GM12878 (cell line): ENCODE results near the gene UVRAG. TPM values are rescaled to one million over a fixed set of nuclear protein-coding genes. Genes with fewer than 3 reads are reported as not detected.

Source experiments
- ATAC-seq: fragments of 200-7000 bp; cut with Tn5 transposase; 3 replicates; pipeline ENCODE4 v1.9.1; 2020; ENCODE audit warnings: mild to moderate bottlenecking, moderate library complexity
- BruUV-seq: library from RNA; stranded (reverse); fragments of 400-500 nt; replicated peaks from 2 replicates; lab custom pipeline; 2021; lab: Mats Ljungman, UMichigan
- CTCF ChIA-PET: fragments of 300-600 bp; sonication (Branson Sonifier 250); formaldehyde crosslinking; extraction: SDS; loops from one replicate; lab custom pipeline; 2021; ENCODE audit warnings: inconsistent platforms; lab: Yijun Ruan, JAX
- POLR2A ChIA-PET: fragments of 350-600 bp; formaldehyde crosslinking; extraction: SDS; loops from one replicate; lab custom pipeline; 2021; ENCODE audit warnings: inconsistent platforms; lab: Charles Lee
- RAD21 ChIA-PET: fragments of 300-600 bp; sonication (Branson Sonifier 250); formaldehyde crosslinking; loops from one replicate; lab custom pipeline; 2023; ENCODE audit warnings: antibody characterized with exemption; ENCODE audit not compliant: unreplicated experiment; lab: Charles Lee
- SMC1A ChIA-PET: fragments of 300-600 bp; sonication (Branson Sonifier 250); formaldehyde crosslinking; loops from one replicate; lab custom pipeline; 2023; ENCODE audit not compliant: unreplicated experiment, uncharacterized antibody; lab: Charles Lee
- DNase-seq: peaks from one replicate; pipeline ENCODE4 v3.0.0-alpha.2; 2011; ENCODE audit warnings: low read depth, low spot score
- FAIRE-seq: peaks from 3 replicates; lab custom pipeline; 2011; peaks lifted over from hg19 to GRCh38; lab: Jason Lieb, UNC
- H2AFZ ChIP-seq: 2 replicates; pipeline ENCODE4 v1.6.0; 2011; ENCODE audit warnings: low read depth, low read length, control low read depth; ENCODE audit not compliant: control insufficient read depth
- H3K27ac ChIP-seq: 2 replicates; pipeline ENCODE4 v1.5.1; 2011; ENCODE audit warnings: control low read depth; ENCODE audit not compliant: control insufficient read depth, insufficient read depth
- H3K27me3 ChIP-seq, 2 experiments: replicated peaks in 1 of 2; 2 replicates each; pipeline versions ENCODE4 v1.6.0 to v1.6.1; 2011; ENCODE audit warnings: low read length in 1 of 2; ENCODE audit not compliant: control insufficient read depth in 2 of 2, insufficient read depth in 2 of 2
- H3K36me3 ChIP-seq, 2 experiments: 2 replicates each; pipeline ENCODE4 v1.5.1; 2011; ENCODE audit warnings: low read length in 1 of 2; ENCODE audit not compliant: control insufficient read depth in 2 of 2, insufficient read depth in 2 of 2
- H3K4me1 ChIP-seq: 2 replicates; pipeline ENCODE4 v1.6.1; 2011; ENCODE audit warnings: mild to moderate bottlenecking, low read length, moderate library complexity, mixed read lengths; ENCODE audit not compliant: control insufficient read depth, insufficient read depth
- H3K4me2 ChIP-seq: 2 replicates; pipeline ENCODE4 v1.6.0; 2011; ENCODE audit warnings: control low read depth; ENCODE audit not compliant: control insufficient read depth, insufficient read depth
- H3K4me3 ChIP-seq: fragments of 200-600 bp; sonication (generic); 2 replicates; pipeline ENCODE4 v1.5.1; 2016
- H3K79me2 ChIP-seq: 2 replicates; pipeline ENCODE4 v1.6.0; 2011; ENCODE audit warnings: low read length; ENCODE audit not compliant: control insufficient read depth, insufficient read depth
- H3K9ac ChIP-seq: 2 replicates; pipeline ENCODE4 v1.8.0; 2011; ENCODE audit warnings: low read length, control low read depth, mixed read lengths; ENCODE audit not compliant: control insufficient read depth, insufficient read depth
- H3K9me3 ChIP-seq: replicated peaks from 3 replicates; pipeline ENCODE4 v1.5.1; 2011; ENCODE audit warnings: mild to moderate bottlenecking, low read length; ENCODE audit not compliant: control insufficient read depth, insufficient read depth
- H4K20me1 ChIP-seq: 2 replicates; pipeline ENCODE4 v1.6.0; 2011; ENCODE audit not compliant: control insufficient read depth, insufficient read depth
- CEBPB ChIP-seq, 2 experiments: fragments of 150-350 bp in 1 of 2; IDR thresholded peaks; 2 replicates each; pipeline ENCODE4 v1.6.1; 2012 to 2014; ENCODE audit warnings: low read depth in 2 of 2, low read length in 2 of 2, borderline replicate concordance in 1 of 2, inconsistent platforms in 1 of 2
- GABPA ChIP-seq: IDR thresholded peaks from 2 replicates; pipeline ENCODE4 v1.6.1; 2014; ENCODE audit warnings: antibody characterized with exemption, low read depth, mild to moderate bottlenecking, inconsistent platforms
- KDM1A ChIP-seq: fragments of 200-600 bp; sonication (generic); IDR thresholded peaks from 2 replicates; pipeline ENCODE4 v1.6.1; 2016; ENCODE audit warnings: borderline replicate concordance
- MAX ChIP-seq: IDR thresholded peaks from 2 replicates; pipeline ENCODE4 v1.6.1; 2012; ENCODE audit warnings: low read depth, low read length, improper control_type of control experiment
- PAX8 ChIP-seq: fragments of 450-650 bp; IDR thresholded peaks from 2 replicates; pipeline ENCODE4 v1.6.1; 2017; ENCODE audit warnings: mild to moderate bottlenecking, moderate library complexity
- PML ChIP-seq: IDR thresholded peaks from 2 replicates; pipeline ENCODE4 v1.6.1; 2012; ENCODE audit warnings: low read length, inconsistent platforms
- SMC3 ChIP-seq: IDR thresholded peaks from 2 replicates; pipeline ENCODE4 v1.6.1; 2011; ENCODE audit warnings: low read length, improper control_type of control experiment, borderline replicate concordance
- SREBF2 ChIP-seq: IDR thresholded peaks from 2 replicates; pipeline ENCODE4 v1.6.1; 2012; ENCODE audit warnings: mild to moderate bottlenecking, low read length
- TAF1 ChIP-seq: IDR thresholded peaks from 2 replicates; pipeline ENCODE4 v1.6.1; 2011; ENCODE audit warnings: mild to moderate bottlenecking, low read depth, low read length, borderline replicate concordance
- in situ Hi-C: fragments of 300-500 bp; cut with MboI; formaldehyde crosslinking; loops from 9 replicates; pipeline ENCODE4 v1.14.3; 2018; ENCODE audit warnings: mixed read lengths
- intact Hi-C: fragments of 100-400 bp; cut with micrococcal nuclease; formaldehyde crosslinking; loops from one replicate; pipeline ENCODE4 v1.14.2; 2022; ENCODE audit not compliant: unreplicated experiment
- polyA plus RNA-seq, 11 experiments: library from polyadenylated mRNA; depleted of rRNA in 4 of 11; unstranded in 6 of 11; stranded (reverse) in 5 of 11; fragments of >200 nt; fragmentation: Nextera tagmentation in 4 of 11; fragmentation: Illumina TruSeq in 1 of 11; extraction: Ambion mirVana in 4 of 11; extraction: Trizol in 1 of 11; gene quantifications; 1 replicate in 1 of 11; 2 replicates in 10 of 11; pipeline versions ENCODE4 v1.2.1 to v1.2.3, GENCODE V29; 2011 to 2016; ENCODE audit warnings: inconsistent platforms in 2 of 11, missing spikeins in 2 of 11, low read depth in 1 of 11
- total RNA-seq, 4 experiments: library from RNA; depleted of rRNA in 3 of 4; stranded (reverse); fragments of >200 nt in 3 of 4; fragmentation: Illumina TruSeq in 1 of 4; extraction: Trizol in 1 of 4; gene quantifications; 2 replicates each; pipeline versions ENCODE4 v1.2.1 to v1.2.3, GENCODE V29; 2013 to 2021
- TF ChIP-seq, protein P1 (sequence below): fragments of 450-650 bp; IDR thresholded peaks from 2 replicates; pipeline ENCODE4 v1.6.1; 2017; ENCODE audit warnings: mild to moderate bottlenecking
- TF ChIP-seq, protein P2 (sequence below): IDR thresholded peaks from 2 replicates; pipeline ENCODE4 v1.6.1; 2011; ENCODE audit warnings: borderline replicate concordance, low read depth, mild to moderate bottlenecking, moderate library complexity, low read length; ENCODE audit not compliant: insufficient read depth, poor library complexity, severe bottlenecking
- TF ChIP-seq, protein P3 (sequence below): fragments of 450-650 bp; IDR thresholded peaks from 2 replicates; pipeline ENCODE4 v1.6.1; 2016; ENCODE audit warnings: mild to moderate bottlenecking
- TF ChIP-seq, protein P4 (sequence below): fragments of 450-650 bp; IDR thresholded peaks from 2 replicates; pipeline ENCODE4 v1.6.1; 2017; ENCODE audit warnings: borderline replicate concordance

Gene UVRAG
- total and polyA plus RNA-seq, 10 of the 15 experiments (the other 5 are each of a cell fraction or from before 2014, with no cell fraction given), result 7.0 to 43.4 (median 37.0) TPM

DNA sequence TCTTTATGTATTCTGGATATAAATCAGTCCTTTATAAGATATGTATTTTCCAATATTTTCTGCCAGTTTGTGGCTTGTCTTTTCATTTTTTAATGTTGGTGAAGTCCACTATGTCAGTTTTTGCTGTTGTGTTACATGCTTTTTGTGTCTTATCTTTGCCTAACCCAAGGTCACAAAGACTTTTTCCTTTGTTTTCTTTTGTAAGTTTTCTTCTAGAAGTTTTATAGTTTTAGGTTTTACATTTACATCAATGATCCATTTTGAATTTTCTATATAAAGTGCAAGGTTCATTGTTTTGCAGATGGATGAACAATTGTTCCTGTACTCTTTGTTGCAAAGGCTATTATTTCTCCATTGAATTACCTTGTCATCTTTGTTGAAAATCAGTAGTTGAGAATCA lies 69.3 kb downstream of the UVRAG start:
- ChIA-PET POLR2A (no interaction called here), SMC1A (interaction anchor here (0.7 to 1.4 kb wide), 2 partner anchors 11 to 14 kb away, joined by 3 to 9 read pairs; no protein-coding TSS in a partner anchor), CTCF (interaction anchor here (0.7 to 1.5 kb wide), 5 partner anchors 8 to 268 kb away, joined by 3 to 4 read pairs (median 3); no protein-coding TSS in a partner anchor), RAD21 (interaction anchor here (1.0 kb wide), 1 partner anchor 8 kb away, joined by 3 read pairs; no protein-coding TSS in a partner anchor)
- H3K9me3 ChIP-seq, result no peaks in the 10 kb centered on the region; the same call in 2 of the 3 replicates
- no peak overlapping the region for H3K9ac ChIP-seq
- no peak overlapping the region for H3K4me2 ChIP-seq
- BruUV-seq, result no TSS peak
- no peaks in the 10 kb centered on the region for H4K20me1 ChIP-seq
- H3K4me3 ChIP-seq, result no peak overlapping the region
- H3K4me1 ChIP-seq, result no peaks in the 10 kb centered on the region
- peaks cover 28% of the 10 kb centered on the region for H3K79me2 ChIP-seq
- ATAC-seq, result no peak
- H2AFZ ChIP-seq, result no peak overlapping the region
- no peak overlapping the region for H3K27ac ChIP-seq
- no peak for FAIRE-seq
- in situ Hi-C loops, result no loop called here
- no peaks in the 10 kb centered on the region for H3K27me3 ChIP-seq
- intact Hi-C loops, result no loop called here
- H3K36me3 ChIP-seq, result peaks cover 2 to 21% of the 10 kb centered on the region in 2 experiments
- no peak for DNase-seq
- TF ChIP-seq MAX, result no peak
- TF ChIP-seq, protein P1, sequence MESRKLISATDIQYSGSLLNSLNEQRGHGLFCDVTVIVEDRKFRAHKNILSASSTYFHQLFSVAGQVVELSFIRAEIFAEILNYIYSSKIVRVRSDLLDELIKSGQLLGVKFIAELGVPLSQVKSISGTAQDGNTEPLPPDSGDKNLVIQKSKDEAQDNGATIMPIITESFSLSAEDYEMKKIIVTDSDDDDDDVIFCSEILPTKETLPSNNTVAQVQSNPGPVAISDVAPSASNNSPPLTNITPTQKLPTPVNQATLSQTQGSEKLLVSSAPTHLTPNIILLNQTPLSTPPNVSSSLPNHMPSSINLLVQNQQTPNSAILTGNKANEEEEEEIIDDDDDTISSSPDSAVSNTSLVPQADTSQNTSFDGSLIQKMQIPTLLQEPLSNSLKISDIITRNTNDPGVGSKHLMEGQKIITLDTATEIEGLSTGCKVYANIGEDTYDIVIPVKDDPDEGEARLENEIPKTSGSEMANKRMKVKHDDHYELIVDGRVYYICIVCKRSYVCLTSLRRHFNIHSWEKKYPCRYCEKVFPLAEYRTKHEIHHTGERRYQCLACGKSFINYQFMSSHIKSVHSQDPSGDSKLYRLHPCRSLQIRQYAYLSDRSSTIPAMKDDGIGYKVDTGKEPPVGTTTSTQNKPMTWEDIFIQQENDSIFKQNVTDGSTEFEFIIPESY, result no peak
- no peak for TF ChIP-seq PAX8
- no peak for TF ChIP-seq CEBPB (IDR thresholded peaks at IDR 0.05; ENCODE audit: borderline replicate concordance in 1 of 2, low read depth in 2 of 2, low read length in 2 of 2)
- TF ChIP-seq KDM1A, result no peak
- no peak for TF ChIP-seq SMC3
- TF ChIP-seq GABPA, result no peak
- no peak for TF ChIP-seq PML
- TF ChIP-seq TAF1, result no peak
- no peak for TF ChIP-seq SREBF2
- TF ChIP-seq, protein P2, sequence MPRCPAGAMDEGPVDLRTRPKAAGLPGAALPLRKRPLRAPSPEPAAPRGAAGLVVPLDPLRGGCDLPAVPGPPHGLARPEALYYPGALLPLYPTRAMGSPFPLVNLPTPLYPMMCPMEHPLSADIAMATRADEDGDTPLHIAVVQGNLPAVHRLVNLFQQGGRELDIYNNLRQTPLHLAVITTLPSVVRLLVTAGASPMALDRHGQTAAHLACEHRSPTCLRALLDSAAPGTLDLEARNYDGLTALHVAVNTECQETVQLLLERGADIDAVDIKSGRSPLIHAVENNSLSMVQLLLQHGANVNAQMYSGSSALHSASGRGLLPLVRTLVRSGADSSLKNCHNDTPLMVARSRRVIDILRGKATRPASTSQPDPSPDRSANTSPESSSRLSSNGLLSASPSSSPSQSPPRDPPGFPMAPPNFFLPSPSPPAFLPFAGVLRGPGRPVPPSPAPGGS, result no peak
- TF ChIP-seq, protein P3, sequence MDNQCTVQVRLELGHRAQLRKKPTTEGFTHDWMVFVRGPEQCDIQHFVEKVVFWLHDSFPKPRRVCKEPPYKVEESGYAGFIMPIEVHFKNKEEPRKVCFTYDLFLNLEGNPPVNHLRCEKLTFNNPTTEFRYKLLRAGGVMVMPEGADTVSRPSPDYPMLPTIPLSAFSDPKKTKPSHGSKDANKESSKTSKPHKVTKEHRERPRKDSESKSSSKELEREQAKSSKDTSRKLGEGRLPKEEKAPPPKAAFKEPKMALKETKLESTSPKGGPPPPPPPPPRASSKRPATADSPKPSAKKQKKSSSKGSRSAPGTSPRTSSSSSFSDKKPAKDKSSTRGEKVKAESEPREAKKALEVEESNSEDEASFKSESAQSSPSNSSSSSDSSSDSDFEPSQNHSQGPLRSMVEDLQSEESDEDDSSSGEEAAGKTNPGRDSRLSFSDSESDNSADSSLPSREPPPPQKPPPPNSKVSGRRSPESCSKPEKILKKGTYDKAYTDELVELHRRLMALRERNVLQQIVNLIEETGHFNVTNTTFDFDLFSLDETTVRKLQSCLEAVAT, result no peak
- TF ChIP-seq, protein P4, sequence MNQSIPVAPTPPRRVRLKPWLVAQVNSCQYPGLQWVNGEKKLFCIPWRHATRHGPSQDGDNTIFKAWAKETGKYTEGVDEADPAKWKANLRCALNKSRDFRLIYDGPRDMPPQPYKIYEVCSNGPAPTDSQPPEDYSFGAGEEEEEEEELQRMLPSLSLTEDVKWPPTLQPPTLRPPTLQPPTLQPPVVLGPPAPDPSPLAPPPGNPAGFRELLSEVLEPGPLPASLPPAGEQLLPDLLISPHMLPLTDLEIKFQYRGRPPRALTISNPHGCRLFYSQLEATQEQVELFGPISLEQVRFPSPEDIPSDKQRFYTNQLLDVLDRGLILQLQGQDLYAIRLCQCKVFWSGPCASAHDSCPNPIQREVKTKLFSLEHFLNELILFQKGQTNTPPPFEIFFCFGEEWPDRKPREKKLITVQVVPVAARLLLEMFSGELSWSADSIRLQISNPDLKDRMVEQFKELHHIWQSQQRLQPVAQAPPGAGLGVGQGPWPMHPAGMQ, result no peak
